ENCODE measurements around the gene AMN1. TPM values are rescaled to one million over a fixed set of nuclear protein-coding genes. Genes with fewer than 3 reads are reported as not detected.
"Not testable (repeated sequence)": the region's sequence is repeated elsewhere in the genome, so short reads cannot be mapped to it uniquely, and the experiment has no call there.

The AMN1 gene
- total and polyA plus RNA-seq, 4 donors: 11.7 to 23.7 (median 12.4) TPM

DNA sequence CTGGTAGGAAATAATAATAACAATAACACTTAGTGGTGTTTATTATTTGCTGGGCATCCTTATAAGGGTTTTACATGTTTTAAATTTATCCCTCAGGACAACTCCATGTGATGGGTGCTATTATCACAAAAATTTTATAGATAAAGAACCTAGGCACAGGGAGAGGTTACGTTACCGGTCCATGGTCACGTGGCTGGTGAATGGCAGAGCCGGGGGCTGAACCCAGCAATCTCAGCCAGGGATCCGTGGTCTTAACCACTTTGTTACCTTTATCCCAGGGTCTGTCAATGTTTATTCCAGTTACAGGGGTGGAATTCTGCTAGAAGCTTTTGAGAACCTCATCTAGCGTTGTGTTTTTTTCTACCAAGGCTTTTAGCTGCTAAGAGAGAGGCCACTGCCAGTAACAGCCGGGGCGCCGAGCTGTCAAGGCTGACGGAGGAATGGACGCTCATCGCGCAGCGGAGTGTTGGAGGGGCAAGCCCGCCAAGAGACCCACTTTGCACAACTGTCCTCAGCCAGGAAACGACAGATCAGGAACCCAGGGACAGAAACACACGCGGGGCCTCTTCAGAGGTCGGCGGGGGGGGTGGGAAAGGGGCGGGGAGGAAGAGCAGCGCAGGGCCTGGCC, 418 bp downstream of the AMN1 start:
- ATAC-seq (ENCODE audit: low FRiP score) (peak; percentile 30), DNase-seq (peak in 1 of 2 donors; percentile 70)
- H3K9me3 ChIP-seq (ENCODE audit: control insufficient read depth, low read length): peaks cover 1% of the 10 kb centered on the region
- no peaks in the 10 kb centered on the region for H3K27me3 ChIP-seq (ENCODE audit: control insufficient read depth in 1 of 2, insufficient read depth in 2 of 2, low read length in 1 of 2)
- intact Hi-C loops (cut with DNase I): loop anchor here (5.0 to 10.0 kb wide), 3 partner anchors 61 to 236 kb away; no protein-coding TSS in a partner anchor
- peaks cover 0 to 5% of the 10 kb centered on the region in 2 donors for H3K4me1 ChIP-seq (ENCODE audit: control insufficient read depth in 1 of 2, insufficient read depth in 2 of 2, low read length in 2 of 2)
- H3K27ac ChIP-seq (ENCODE audit: low read depth in 1 of 2, low read length in 2 of 2): peak overlapping the region; percentile 95 to 96
- H3K36me3 ChIP-seq (ENCODE audit: control insufficient read depth in 1 of 2, insufficient read depth in 2 of 2, low read length in 1 of 2): no peaks in the 10 kb centered on the region
- peak overlapping the region; percentile 72 to 79 for H3K4me3 ChIP-seq (ENCODE audit: low read length in 2 of 2)
- WGBS, 2 donors: 1% methylated on average over 22 of the region's 22 CpGs

GRCh38 chr12:31727192-31727591, 1.6 kb downstream of the AMN1 start:
- intact Hi-C loops (cut with DNase I): loop anchor here (5.0 to 10.0 kb wide), 3 partner anchors 60 to 238 kb away; no protein-coding TSS in a partner anchor

DNA sequence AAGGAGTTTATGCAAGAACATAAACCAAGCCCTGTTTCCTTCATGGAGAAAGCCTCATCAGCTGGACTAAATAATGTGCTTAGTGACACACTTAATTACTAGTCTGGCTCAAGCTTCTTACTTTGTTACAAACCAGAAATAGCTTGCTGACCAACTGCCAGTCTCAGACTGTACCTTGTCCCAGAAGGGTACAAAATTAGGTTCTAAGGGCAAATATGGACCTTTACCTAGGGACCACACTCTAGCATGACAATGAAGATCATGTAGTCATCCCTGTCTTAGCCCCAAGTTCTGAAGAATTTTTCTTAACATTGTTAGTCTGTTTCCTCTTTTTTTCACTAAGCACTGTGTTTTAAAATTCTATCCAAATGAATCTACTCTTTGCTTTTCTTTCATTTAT, 2.2 kb downstream of the AMN1 start:
- intact Hi-C loops (cut with DNase I): loop anchor here (5.0 to 10.0 kb wide), 3 partner anchors 59 to 238 kb away; no protein-coding TSS in a partner anchor
- Histone ChIP-seq H3K36me3 (ENCODE audit: control insufficient read depth in 1 of 2, insufficient read depth in 2 of 2, low read length in 1 of 2) (no peaks in the 10 kb centered on the region), H3K27ac (ENCODE audit: low read depth in 1 of 2, low read length in 2 of 2) (peak overlapping the region in 1 of 2 donors; percentile 8), H3K27me3 (ENCODE audit: control insufficient read depth in 1 of 2, insufficient read depth in 2 of 2, low read length in 1 of 2) (no peaks in the 10 kb centered on the region), H3K4me1 (ENCODE audit: control insufficient read depth in 1 of 2, insufficient read depth in 2 of 2, low read length in 2 of 2) (peaks cover 0 to 3% of the 10 kb centered on the region in 2 donors), H3K9me3 (ENCODE audit: control insufficient read depth, low read length) (peaks cover 7% of the 10 kb centered on the region), H3K4me3 (ENCODE audit: low read length in 2 of 2) (no peak overlapping the region)
- DNase-seq (no peak), ATAC-seq (ENCODE audit: low FRiP score) (no peak)

More at GRCh38 chr12:31727192-31727591, 1.6 kb downstream of the AMN1 start:
- Histone ChIP-seq H3K4me3 (ENCODE audit: low read length in 2 of 2) (no peak overlapping the region), H3K36me3 (ENCODE audit: control insufficient read depth in 1 of 2, insufficient read depth in 2 of 2, low read length in 1 of 2) (no peaks in the 10 kb centered on the region), H3K27me3 (ENCODE audit: control insufficient read depth in 1 of 2, insufficient read depth in 2 of 2, low read length in 1 of 2) (no peaks in the 10 kb centered on the region), H3K27ac (ENCODE audit: low read depth in 1 of 2, low read length in 2 of 2) (no peak overlapping the region), H3K4me1 (ENCODE audit: control insufficient read depth in 1 of 2, insufficient read depth in 2 of 2, low read length in 2 of 2) (peaks cover 0 to 3% of the 10 kb centered on the region in 2 donors), H3K9me3 (ENCODE audit: control insufficient read depth, low read length) (peaks cover 2% of the 10 kb centered on the region)
- WGBS, 2 donors: 99% methylated on average over 2 of the region's 2 CpGs
- ATAC-seq (ENCODE audit: low FRiP score): no peak
- DNase-seq: no peak

GRCh38 chr12:31724557-31724956, 4.3 kb downstream of the AMN1 start:
- H3K27ac ChIP-seq (ENCODE audit: low read depth in 1 of 2, low read length in 2 of 2): no peak overlapping the region
- no peaks in the 10 kb centered on the region for H3K27me3 ChIP-seq (ENCODE audit: control insufficient read depth in 1 of 2, insufficient read depth in 2 of 2, low read length in 1 of 2)
- H3K4me3 ChIP-seq (ENCODE audit: low read length in 2 of 2): no peak overlapping the region
- H3K4me1 ChIP-seq (ENCODE audit: control insufficient read depth in 1 of 2, insufficient read depth in 2 of 2, low read length in 2 of 2): peaks cover 0 to 2% of the 10 kb centered on the region in 2 donors
- ATAC-seq (ENCODE audit: low FRiP score): no peak
- no peak for DNase-seq
- intact Hi-C loops (cut with DNase I): loop anchor here in 1 of 2 donors (10.0 kb wide), 1 partner anchor 240 kb away; no protein-coding TSS in a partner anchor
- H3K36me3 ChIP-seq (ENCODE audit: control insufficient read depth in 1 of 2, insufficient read depth in 2 of 2, low read length in 1 of 2): peaks cover 0 to 5% of the 10 kb centered on the region in 2 donors
- H3K9me3 ChIP-seq (ENCODE audit: control insufficient read depth, low read length): peaks cover 9% of the 10 kb centered on the region
- 87 to 90% methylated on average over 2 of the region's 2 CpGs for WGBS, 2 donors

DNA sequence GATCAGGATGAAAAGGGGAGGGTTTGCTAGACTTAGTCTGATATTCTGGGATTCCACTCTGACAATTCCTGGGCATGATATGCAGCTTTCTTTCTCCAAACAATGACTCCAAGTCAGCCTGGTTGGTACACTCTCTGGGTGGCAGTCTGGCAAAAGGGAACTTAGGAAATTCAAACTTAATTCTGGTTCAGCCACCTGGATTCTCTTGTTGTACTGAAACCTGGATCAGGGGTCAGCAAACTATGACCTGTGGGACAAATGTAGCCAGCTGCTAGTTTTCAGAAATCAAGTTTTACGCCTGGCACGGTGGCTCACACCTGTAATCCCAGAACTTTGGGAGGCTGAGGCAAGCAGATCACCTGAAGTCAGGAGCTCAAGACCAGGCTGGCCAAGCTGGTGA, 6.2 kb downstream of the AMN1 start:
- WGBS, 2 donors: 95 to 96% methylated on average over 2 of the region's 2 CpGs
- ATAC-seq (ENCODE audit: low FRiP score) (no peak), DNase-seq (no peak)
- Histone ChIP-seq H3K27ac (ENCODE audit: low read depth in 1 of 2, low read length in 2 of 2) (no peak overlapping the region), H3K27me3 (ENCODE audit: control insufficient read depth in 1 of 2, insufficient read depth in 2 of 2, low read length in 1 of 2) (no peaks in the 10 kb centered on the region), H3K9me3 (ENCODE audit: control insufficient read depth, low read length) (peaks cover 9% of the 10 kb centered on the region), H3K36me3 (ENCODE audit: control insufficient read depth in 1 of 2, insufficient read depth in 2 of 2, low read length in 1 of 2) (peaks cover 0 to 5% of the 10 kb centered on the region in 2 donors), H3K4me1 (ENCODE audit: control insufficient read depth in 1 of 2, insufficient read depth in 2 of 2, low read length in 2 of 2) (peaks cover 0 to 2% of the 10 kb centered on the region in 2 donors), H3K4me3 (ENCODE audit: low read length in 2 of 2) (no peak overlapping the region)
- intact Hi-C loops (cut with DNase I): loop anchor here in 1 of 2 donors (10.0 kb wide), 1 partner anchor 242 kb away; no protein-coding TSS in a partner anchor

GRCh38 chr12:31718542-31719198, 10.2 kb downstream of the AMN1 start:
- ATAC-seq (ENCODE audit: low FRiP score); DNase-seq; H3K9me3 ChIP-seq (ENCODE audit: control insufficient read depth, low read length); H3K36me3 ChIP-seq (ENCODE audit: control insufficient read depth in 1 of 2, insufficient read depth in 2 of 2, low read length in 1 of 2); H3K27me3 ChIP-seq (ENCODE audit: control insufficient read depth in 1 of 2, insufficient read depth in 2 of 2, low read length in 1 of 2); H3K4me1 ChIP-seq (ENCODE audit: control insufficient read depth in 1 of 2, insufficient read depth in 2 of 2, low read length in 2 of 2); intact Hi-C loops (cut with DNase I); H3K4me3 ChIP-seq (ENCODE audit: low read length in 2 of 2); H3K27ac ChIP-seq (ENCODE audit: low read depth in 1 of 2, low read length in 2 of 2): not testable (repeated sequence)
- WGBS, 2 donors: 97 to 98% methylated on average over 15 of the region's 15 CpGs

DNA sequence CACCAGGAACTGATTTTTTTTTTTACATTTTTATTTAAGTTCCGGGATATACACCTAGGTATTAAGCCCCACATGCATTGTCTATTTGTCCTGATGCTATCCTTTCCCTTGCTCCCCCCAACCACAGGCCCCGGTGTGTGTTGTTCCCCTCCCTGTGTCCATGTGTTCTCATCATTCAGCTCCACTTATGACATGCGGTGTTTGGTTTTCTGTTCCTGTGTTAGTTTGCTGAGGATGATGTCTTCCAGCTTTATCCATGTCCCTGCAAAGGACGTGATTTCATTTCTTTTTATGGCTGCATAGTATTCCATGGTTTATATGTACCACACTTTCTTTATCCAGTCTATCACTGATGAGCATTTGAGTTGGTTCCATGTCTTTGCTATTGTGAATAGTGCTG, 11.8 kb downstream of the AMN1 start:
- WGBS, 2 donors: 98% methylated on average over 4 of the region's 4 CpGs
- H3K4me3 ChIP-seq (ENCODE audit: low read length in 2 of 2); H3K27ac ChIP-seq (ENCODE audit: low read depth in 1 of 2, low read length in 2 of 2): not testable (repeated sequence)

GRCh38 chr12:31715283-31715825, 13.5 kb downstream of the AMN1 start:
- Histone ChIP-seq H3K4me3 (ENCODE audit: low read length in 2 of 2) (no peak overlapping the region), H3K4me1 (ENCODE audit: control insufficient read depth in 1 of 2, insufficient read depth in 2 of 2, low read length in 2 of 2) (no peaks in the 10 kb centered on the region), H3K36me3 (ENCODE audit: control insufficient read depth in 1 of 2, insufficient read depth in 2 of 2, low read length in 1 of 2) (peaks cover 0 to 2% of the 10 kb centered on the region in 2 donors), H3K9me3 (ENCODE audit: control insufficient read depth, low read length) (no peaks in the 10 kb centered on the region), H3K27ac (ENCODE audit: low read depth in 1 of 2, low read length in 2 of 2) (no peak overlapping the region), H3K27me3 (ENCODE audit: control insufficient read depth in 1 of 2, insufficient read depth in 2 of 2, low read length in 1 of 2) (no peaks in the 10 kb centered on the region)
- 63 to 66% methylated on average over 5 of the region's 5 CpGs for WGBS, 2 donors
- intact Hi-C loops (cut with DNase I): no loop called here
- ATAC-seq (ENCODE audit: low FRiP score) (no peak), DNase-seq (no peak)

More for the DNA sequence above, 11.8 kb downstream of the AMN1 start:
- H3K36me3 ChIP-seq (ENCODE audit: control insufficient read depth in 1 of 2, insufficient read depth in 2 of 2, low read length in 1 of 2); DNase-seq; H3K4me1 ChIP-seq (ENCODE audit: control insufficient read depth in 1 of 2, insufficient read depth in 2 of 2, low read length in 2 of 2); H3K27me3 ChIP-seq (ENCODE audit: control insufficient read depth in 1 of 2, insufficient read depth in 2 of 2, low read length in 1 of 2); H3K9me3 ChIP-seq (ENCODE audit: control insufficient read depth, low read length); ATAC-seq (ENCODE audit: low FRiP score); intact Hi-C loops (cut with DNase I): not testable (repeated sequence)

Data from aorta (tissue), 5 donors.